ENCODE results near the gene MYBPC2.

The MYBPC2 gene

GRCh38 chr19:50412419-50412818, 20.3 kb upstream of the MYBPC2 start:
- DNase-seq, result no peak

- DNase-seq, result no peak
Measured at GRCh38 chr19:50413096-50413495, 19.6 kb upstream of the MYBPC2 start.

GRCh38 chr19:50413531-50413930, 19.2 kb upstream of the MYBPC2 start:
- no peak for DNase-seq

GRCh38 chr19:50414864-50415660, 17.6 kb upstream of the MYBPC2 start:
- DNase-seq, result no peak

- no peak for DNase-seq
Measured at GRCh38 chr19:50415661-50416033, 17.0 kb upstream of the MYBPC2 start.

- DNase-seq, result no peak
Measured at GRCh38 chr19:50416034-50416977, 16.4 kb upstream of the MYBPC2 start.

GRCh38 chr19:50417111-50418081, 15.3 kb upstream of the MYBPC2 start:
- no peak for DNase-seq

GRCh38 chr19:50418176-50419021, 14.3 kb upstream of the MYBPC2 start, which contains the start of gene SPIB:
TSS of gene SPIB (plus strand) at chr19:50418938. CDS start at chr19:50418963, 25 bp downstream.
- no peak for DNase-seq

- no peak for DNase-seq
Measured at GRCh38 chr19:50419022-50419579, 13.6 kb upstream of the MYBPC2 start.

- DNase-seq, result no peak
Measured at GRCh38 chr19:50419580-50420035, 13.1 kb upstream of the MYBPC2 start.

- DNase-seq, result no peak
Measured at GRCh38 chr19:50420127-50420526, 12.6 kb upstream of the MYBPC2 start.

GRCh38 chr19:50420808-50421207, 11.9 kb upstream of the MYBPC2 start:
- DNase-seq, result no peak

- no peak for DNase-seq
Measured at GRCh38 chr19:50422397-50423278, 10.1 kb upstream of the MYBPC2 start.

- no peak for DNase-seq
Measured at GRCh38 chr19:50423279-50424113, 9.2 kb upstream of the MYBPC2 start.

GRCh38 chr19:50425581-50425980, 7.1 kb upstream of the MYBPC2 start:
- no peak for DNase-seq

- DNase-seq, result no peak
Measured at GRCh38 chr19:50427318-50427925, 5.3 kb upstream of the MYBPC2 start.

- DNase-seq, result no peak
Measured at GRCh38 chr19:50427997-50428425, 4.7 kb upstream of the MYBPC2 start.

- no peak for DNase-seq
Measured at GRCh38 chr19:50428772-50429463, 3.8 kb upstream of the MYBPC2 start.

All from NCI-H510A (cell line).